Fibroblast of skin of left quadriceps (primary cell): ENCODE measurements around the gene MRPS22.
"Not testable (repeated sequence)": the region's sequence is repeated elsewhere in the genome, so short reads cannot be mapped to it uniquely, and the experiment has no call there.

ENCODE experiments used
- DNase-seq, 2 experiments: peaks; one replicate each; pipeline ENCODE4 v3.0.0-alpha.2; 2013; ENCODE audit warnings: low read depth in 2 of 2

Gene MRPS22

DNA sequence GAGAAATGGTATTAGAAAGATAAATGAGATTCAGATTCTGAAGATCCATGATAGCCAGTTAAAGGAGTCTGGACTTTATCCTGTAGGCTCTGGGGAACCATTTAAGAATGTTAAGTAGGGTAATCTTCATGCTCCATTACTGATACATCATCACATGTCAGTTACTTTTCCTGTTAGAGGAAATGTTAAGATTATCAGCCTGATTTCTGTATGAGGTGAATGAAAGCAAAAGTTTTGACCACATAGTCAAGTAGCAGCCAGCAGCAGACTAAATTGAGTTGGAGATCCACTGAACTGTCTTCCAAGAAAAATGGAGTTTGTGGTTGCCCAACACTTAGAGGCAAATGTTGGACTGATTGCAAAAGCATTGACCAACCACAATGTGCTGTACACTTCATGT lies 50.3 kb downstream of the MRPS22 start:
- no peak for DNase-seq

DNA sequence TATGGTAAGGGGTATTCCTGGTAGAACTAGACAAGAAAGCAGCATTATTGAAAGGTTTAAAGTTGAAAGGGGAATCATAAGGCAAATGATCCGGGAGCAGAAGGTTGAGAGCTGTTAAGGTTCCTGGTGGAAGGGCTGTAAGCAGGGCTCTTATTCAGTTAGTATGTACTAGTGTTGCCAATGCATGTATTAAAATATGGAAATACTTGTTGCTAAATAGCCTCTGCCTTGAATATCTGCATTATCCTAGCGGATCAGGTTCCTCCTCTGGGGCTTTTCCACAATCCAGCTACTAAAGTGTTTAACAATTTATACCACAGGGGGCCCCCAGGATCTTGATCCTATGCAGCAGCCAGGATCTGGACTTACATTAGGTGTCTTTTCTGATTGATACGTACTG lies 52.9 kb downstream of the MRPS22 start:
- DNase-seq, result no peak

DNA sequence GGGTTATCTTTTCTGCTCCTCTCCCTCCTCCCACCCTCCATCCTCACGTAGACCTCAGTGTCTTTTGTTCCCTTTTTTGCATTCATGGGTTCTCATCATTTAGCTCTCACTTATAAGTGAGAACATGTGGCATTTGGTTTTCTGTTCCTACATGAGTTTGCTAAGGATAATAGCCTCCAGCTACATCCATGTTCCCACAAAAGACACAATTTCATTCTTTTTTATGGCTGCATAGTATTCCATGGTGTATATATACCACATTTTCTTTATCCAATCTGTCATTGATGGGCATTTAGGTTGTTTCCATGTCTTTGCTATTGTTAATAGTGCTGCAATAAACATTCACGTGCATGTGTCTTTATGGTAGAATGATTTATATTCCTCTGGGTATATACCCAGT lies 57.3 kb downstream of the MRPS22 start:
- DNase-seq, result not testable (repeated sequence)
